GM21576 (cell line): ENCODE data around the gene NOTUM.

Experiments
- ATAC-seq: cut with Tn5 transposase; IDR thresholded peaks from one replicate; pipeline ENCODE4 v1.9.1; 2021; ENCODE audit warnings: mild to moderate bottlenecking, moderate library complexity; ENCODE audit not compliant: unreplicated experiment

NOTUM gene

GRCh38 chr17:81961087-81961511 is at the start of gene NOTUM:
NOTUM (minus strand) TSS chr17:81961187; CDS start chr17:81960909, 278 bp downstream.
- ATAC-seq, result no peak

- ATAC-seq, result no peak
Observed at GRCh38 chr17:82009413-82009812, 48.4 kb upstream of the NOTUM start.

GRCh38 chr17:82008941-82009405 is 48.0 kb upstream of the NOTUM start:
- ATAC-seq, result no peak

- no peak for ATAC-seq
Observed at GRCh38 chr17:82008258-82008940, 47.4 kb upstream of the NOTUM start.

GRCh38 chr17:82007495-82008257 is 46.7 kb upstream of the NOTUM start:
- no peak for ATAC-seq

GRCh38 chr17:82007228-82007494 is 46.2 kb upstream of the NOTUM start:
- ATAC-seq, result no peak

GRCh38 chr17:82006468-82007227 is 45.7 kb upstream of the NOTUM start:
- ATAC-seq, result no peak

- no peak for ATAC-seq
Observed at GRCh38 chr17:82005701-82006348, 44.8 kb upstream of the NOTUM start.

- ATAC-seq, result no peak
Observed at GRCh38 chr17:82004517-82005455, 43.8 kb upstream of the NOTUM start.

- no peak for ATAC-seq
Observed at GRCh38 chr17:82003411-82004381, 42.7 kb upstream of the NOTUM start.

GRCh38 chr17:82001571-82002056 is 40.6 kb upstream of the NOTUM start:
- ATAC-seq, result no peak

GRCh38 chr17:82000803-82001570 is 40.0 kb upstream of the NOTUM start:
- ATAC-seq, result no peak

- no peak for ATAC-seq
Observed at GRCh38 chr17:81999976-82000802, 39.2 kb upstream of the NOTUM start.

GRCh38 chr17:81999587-81999975 is 38.6 kb upstream of the NOTUM start:
- ATAC-seq, result no peak

GRCh38 chr17:81998691-81999438 is 37.9 kb upstream of the NOTUM start:
- no peak for ATAC-seq

- no peak for ATAC-seq
Observed at GRCh38 chr17:81998212-81998611, 37.2 kb upstream of the NOTUM start.
